Stimulated activated CD8-positive, alpha-beta memory T cell treated with anti-CD3 and anti-CD28 coated beads, Interleukin-2, amount 100 ng/mL, for 48 hours (primary cell): Measurements from ENCODE around the gene PNKP.
"Not testable (repeated sequence)": the region's sequence is repeated elsewhere in the genome, so short reads cannot be mapped to it uniquely, and the experiment has no call there.

Source experiments
- DNase-seq, 2 donors: peaks; one replicate each; pipeline ENCODE4 v3.0.0-alpha.2; 2020; ENCODE audit warnings: low read depth in 2 of 2

Gene PNKP

DNA sequence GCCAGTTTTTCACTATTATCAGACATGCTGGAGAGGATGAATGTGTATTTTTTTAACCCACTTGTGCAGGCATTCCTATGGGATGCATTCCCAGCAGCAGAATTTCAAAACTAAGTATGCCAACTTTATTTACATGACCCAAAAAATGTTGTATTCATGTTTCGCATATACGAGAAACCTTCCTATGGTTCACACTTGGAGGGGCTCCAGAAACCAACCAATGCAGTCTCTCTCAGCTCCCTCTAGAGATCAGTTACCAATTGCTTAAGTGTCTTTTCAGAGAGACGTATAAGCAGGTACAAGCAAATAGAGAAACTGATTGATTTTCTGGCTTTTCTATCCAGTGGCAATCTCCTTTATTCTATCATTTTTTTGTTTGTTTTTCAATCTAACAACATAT is 22.0 kb downstream of the PNKP start:
- DNase-seq, result no peak

DNA sequence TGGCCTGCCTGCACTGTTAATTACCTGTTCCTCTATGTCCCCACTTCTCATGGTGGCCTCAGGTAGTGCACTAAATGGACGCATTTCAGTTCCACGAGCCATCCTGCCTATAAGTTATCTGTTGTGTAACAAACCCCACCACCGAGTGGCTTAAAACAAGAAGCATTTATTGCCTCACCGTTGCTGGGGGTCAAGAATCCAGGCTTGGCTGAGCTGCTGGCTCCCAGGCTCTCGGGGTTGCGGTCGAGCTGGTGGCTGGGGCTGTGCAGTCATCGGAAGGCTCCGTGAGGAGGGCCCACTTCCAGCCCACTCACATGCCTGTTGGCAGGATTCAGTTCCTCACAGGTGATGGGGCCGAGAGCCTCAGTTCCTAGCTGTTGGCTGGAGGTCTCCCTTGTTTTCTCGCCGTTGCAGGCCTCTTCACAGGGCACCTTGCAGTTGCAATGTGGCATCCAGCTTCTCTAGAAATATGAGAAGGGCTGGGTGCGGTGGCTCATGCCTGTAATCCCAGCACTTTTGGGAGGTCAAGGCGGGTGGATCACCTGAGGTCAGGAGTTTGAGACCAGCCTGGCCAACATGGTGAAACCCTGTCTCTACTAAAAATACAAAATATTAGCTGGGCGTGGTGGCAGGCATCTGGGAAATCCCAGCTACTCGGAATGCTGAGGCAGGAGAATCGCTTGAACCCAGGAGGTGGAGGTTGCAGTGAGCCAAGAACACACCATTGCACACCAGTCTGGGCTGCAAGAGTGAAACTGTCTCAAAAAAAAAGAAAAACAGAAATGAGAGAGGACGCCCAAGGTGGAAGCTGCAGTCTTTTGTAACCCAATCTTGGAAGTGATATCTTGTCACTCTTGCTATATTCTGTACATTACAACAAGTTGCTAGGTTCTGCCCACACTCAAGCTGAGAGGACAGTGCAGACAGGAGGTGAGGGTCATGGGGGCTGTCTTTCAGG is 23.0 kb downstream of the PNKP start:
- no peak for DNase-seq

DNA sequence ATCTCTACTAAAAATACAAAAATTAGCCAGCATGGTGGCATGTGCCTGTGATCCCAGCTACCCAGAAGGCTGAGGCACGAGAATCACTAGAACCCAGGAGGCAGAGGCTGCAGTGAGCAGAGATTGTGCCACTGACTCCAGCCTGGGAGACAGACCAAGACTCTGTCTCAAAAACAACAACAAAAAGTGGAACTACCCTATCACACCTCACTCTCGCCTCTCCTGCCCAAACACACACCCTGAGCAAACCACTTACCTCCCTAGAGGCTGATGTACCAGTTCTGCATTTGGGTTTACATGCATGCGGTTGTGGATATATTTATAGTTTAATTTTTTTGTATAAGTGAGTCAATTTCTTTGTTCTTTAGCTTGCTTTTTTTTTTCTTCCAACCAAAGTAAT is 24.1 kb downstream of the PNKP start:
- DNase-seq, result no peak

DNA sequence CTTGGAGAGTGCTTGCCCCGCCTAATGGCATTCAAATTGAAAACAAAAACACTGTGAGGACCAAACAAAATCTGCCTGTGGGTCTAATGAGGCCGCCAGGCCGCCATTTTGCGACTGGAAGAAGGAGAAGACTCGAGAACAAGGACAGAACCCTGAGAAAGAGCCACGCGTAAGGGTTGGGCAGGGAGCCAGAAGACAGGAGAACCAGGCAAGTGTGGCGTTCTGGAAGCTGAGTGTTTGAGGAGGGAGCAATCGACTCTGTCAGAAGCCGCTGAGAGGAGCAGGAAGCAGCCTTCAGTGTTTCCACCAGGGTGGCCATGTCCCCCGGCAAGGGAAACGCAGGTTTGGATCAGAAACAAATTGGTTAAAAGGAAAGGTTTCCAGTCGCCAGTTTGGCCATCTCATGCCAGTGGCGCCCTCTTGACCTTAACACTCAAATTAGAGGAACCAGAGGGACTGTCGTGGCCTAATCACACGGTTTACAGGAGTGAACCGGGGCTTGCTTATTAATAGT is 26.6 kb downstream of the PNKP start:
- no peak for DNase-seq

DNA sequence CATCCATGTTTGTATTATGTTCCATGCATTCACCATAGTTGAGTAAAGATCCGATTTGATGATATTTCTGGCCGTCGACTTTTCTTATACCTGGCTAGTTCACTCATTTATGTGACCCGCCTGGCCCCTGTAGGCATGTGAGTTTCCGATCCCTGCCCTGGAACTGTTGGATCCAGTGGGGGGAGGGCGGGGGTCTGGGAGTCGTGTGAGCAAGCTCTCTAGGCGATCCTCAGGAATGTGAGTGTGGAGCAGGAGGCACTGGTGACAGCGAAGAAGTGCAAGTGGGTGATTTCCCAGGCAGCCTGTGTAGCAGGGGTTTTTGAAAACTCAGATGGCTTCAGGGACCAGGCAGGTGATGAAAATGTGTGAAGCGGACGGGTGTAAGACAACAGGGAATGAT is 27.1 kb downstream of the PNKP start:
- no peak for DNase-seq

DNA sequence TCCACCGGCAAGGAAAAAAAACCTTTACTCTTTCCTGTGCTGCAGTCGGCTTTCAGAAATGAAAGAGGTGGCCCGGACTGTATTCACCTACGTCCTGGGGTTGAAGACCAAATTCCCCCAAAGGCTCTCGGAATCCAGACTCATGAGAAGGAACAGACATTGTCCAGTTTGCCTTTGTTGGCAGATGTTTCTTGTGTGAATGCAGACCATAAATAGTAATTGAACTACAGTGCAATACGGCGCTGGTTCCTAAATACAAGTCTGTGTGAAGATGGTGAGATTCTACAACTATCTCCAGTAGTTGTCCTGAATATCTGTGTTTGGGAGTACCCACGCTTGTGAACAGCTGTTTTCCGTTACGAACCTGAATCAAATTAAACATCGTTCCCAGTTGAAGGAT is 27.7 kb downstream of the PNKP start:
- DNase-seq, result no peak

DNA sequence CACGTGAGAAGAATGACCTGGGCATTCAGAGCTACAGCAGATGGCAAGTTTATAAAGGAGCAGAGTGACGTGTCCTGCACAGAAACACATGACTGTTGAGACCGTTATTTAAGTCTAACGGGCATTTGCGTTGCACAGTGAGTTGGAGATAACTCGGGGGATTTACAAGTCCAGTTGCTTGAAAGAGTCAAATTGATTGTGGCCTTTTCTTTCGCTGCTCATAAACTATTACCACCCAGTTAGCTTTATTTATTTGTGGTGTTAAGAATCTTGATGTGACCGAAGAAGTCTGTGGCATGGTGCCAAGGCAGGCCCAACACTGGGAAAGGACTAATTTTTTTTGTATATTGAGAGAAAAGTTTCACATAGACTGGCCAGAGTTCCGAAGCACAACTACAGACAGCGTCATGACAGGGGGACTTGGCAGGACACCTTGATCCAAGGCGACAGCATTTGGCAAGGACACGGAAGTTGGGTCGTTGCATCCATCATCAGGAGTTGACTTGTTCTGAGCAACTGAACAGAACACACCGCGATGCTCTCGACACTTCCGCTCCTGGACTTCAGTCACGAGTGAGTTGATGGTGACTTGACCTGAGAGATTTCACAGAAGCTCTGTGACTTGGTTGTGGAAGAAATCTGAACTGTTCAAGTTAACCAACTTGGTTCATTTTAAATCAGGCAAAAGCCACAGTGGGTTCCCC is 28.3 kb downstream of the PNKP start:
- DNase-seq, result no peak

DNA sequence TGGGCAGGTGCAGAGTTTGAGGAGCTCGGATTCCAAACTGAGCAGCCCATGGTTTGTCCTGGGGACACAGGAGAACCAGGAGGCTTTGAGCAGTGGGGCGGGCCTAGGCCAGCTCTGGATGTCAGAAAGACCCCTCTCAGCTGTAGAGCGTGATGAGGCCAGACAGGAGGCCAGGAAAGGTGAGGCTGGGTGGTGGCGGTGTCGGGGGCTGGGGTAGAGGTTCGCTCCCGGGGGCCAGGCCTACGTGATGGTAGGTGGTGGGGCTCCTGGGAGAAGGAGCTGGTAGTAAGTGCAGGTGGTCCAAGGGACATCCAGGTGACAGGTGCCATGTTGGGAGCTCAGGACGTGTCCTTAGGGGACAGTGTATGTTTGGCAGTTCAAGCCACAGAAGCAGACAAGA is 30.0 kb downstream of the PNKP start:
- no peak for DNase-seq

DNA sequence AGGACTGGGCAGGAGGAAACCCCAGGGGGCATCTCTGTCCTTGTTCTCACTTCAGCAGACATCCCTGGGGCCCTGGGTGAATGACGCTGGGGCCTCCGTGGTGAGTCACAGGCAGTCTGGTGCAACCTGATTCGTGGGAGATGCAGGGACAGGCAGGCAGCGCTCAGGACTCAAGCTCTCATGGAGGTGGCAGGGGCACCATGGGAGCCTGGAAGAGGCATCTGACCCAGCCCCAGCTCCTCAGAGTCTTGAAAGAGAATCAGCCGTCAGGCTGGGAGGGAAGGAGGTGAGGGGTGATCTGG is 30.4 kb downstream of the PNKP start:
- DNase-seq, result no peak

DNA sequence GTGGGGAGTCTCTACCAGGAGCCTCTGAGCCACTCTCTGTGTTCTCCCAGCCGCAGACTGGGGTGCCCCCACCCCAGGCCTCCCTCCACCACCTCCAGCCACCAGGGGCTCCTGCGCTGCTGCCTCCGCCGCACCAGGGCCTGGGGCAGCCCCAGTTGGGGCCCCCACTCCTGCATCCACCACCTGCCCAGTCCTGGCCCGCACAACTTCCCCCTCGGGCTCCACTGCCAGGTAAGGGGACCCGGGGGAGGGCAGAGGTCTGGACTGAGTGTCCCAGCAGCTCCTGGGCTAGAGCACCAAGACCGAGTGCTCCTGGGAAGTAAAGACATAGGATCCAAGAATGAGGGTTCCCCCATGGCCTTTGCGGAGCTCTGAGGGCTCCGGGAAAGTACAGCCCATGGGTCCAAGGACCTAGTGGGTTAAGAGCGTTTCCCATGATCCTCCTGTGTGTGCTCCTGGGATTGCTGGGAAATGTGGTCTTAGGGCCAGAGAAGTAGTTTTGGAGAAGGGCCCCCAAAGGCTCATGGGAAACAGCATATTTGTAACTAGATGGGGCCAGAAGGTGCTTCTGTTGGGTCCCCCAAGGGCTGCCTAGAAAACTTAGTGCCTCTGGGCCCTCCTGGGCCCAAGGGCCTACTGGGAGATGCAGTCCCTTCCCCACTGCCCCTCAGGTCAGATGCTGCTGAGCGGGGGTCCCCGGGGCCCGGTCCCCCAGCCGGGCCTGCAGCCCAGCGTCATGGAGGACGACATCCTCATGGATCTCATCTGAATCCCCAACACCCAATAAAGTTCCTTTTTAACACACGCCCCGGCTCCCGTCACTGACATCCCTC is 31.0 kb downstream of the PNKP start:
- no peak for DNase-seq

DNA sequence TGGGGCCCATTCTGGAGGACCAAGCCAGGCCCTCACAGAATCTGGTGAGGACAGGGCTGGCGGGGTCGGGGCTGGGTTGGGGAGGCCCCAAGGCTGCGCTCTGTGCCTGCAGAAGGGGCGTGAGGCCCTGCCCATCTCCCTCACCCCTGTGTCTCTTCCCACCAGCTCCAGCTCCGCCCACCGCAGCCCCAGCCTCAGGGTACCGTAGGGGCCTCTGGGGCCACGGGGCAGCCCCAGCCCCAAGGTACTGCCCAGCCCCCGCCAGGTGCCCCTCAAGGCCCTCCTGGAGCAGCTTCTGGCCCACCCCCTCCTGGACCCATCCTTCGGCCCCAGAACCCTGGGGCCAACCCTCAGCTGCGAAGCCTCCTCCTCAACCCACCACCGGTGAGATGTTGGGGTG is 31.8 kb downstream of the PNKP start:
- no peak for DNase-seq

DNA sequence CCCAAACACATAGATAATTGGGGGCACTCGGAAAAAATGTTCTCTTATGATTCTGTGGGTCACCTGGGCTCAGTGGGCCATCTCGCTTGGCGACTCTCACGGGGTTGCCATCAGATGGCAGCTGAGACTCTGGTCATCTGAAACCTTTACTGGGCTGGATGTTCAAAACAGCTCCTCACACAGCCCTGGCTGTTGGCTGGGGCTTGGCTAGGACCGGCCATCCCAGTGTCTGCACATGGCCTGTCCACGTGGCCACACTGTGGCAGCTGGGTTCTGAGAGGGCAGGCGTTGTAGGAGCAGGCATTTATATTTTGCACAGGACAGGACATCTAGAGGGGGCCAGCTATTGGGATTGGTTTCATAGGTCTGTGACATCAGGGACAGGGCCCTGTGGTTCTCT is 33.8 kb downstream of the PNKP start:
- no peak for DNase-seq

DNA sequence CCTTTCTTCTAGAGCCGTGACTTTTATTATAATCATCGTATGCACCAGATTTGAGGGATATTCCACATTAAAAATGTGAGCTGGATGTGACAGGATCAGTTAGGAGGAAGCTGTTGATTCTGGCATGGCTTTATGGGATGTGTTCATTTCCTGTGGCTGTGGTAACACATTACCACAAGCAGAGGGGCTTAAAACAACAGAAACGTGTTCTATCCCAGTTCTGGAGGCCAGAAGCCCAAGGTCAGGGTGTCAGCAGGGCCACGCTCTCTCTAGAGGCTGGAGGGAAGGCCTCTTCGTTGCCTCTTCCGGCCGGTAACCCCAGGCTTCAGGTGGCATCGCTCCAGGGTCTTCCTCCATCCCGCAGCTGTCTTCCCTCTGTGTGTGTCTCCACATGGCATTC is 34.8 kb downstream of the PNKP start:
- no peak for DNase-seq

DNA sequence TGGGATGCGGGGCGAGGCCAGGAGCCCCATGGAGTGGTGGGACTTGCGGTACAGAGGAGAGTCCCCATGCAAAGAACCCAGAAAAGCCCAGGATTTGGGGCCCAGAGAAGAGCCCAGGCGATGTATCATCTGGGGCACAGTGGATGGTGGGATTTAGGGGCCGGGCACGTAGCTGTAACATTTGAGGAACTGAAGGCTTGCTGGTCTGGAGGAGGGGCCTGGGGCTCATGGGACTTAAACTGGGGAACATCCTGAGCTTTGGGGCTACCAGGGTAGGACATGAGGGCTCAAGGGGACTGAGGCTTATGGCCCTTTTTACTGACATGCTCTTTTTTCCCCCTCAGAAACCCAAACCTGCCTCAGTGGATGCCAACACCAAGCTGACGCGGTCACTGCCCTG is 35.8 kb downstream of the PNKP start:
- DNase-seq, result no peak

DNA sequence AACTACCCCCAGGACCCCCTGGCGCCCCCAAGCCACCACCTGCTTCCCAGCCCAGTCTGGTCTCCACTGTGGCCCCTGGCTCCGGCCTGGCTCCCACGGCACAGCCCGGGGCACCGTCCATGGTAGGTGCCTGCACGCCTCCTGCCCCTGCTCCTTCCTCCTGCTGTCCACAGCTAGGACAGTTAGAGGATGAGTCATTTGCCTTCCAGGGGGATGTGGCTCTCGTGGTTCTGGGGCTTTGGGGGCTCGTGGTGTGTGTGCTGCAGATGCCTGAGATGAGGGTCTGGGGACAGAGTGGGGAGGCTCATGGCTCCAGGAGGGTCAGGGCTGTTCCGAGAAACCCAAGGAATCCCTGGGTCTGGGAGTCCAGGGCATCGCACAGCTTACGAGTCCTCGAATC is 36.6 kb downstream of the PNKP start:
- no peak for DNase-seq

DNA sequence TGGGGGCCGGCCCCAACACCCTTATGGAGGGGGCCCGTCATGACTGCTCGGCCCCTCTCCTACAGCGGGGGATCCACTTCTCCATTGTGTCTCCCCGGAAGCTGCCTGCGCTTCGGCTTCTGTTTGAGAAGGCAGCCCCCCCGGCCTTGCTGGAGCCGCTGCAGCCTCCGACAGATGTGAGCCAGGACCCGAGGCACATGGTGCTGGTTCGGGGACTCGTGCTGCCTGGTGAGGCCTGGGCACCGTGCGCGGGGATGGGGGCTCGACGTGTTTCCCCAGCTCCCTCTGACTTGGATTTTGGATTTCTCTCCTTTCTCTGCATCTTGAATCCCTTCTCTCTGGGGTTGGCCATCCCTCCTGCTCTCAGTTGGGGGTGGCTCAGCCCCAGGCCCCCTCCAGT is 37.7 kb downstream of the PNKP start:
- no peak for DNase-seq

DNA sequence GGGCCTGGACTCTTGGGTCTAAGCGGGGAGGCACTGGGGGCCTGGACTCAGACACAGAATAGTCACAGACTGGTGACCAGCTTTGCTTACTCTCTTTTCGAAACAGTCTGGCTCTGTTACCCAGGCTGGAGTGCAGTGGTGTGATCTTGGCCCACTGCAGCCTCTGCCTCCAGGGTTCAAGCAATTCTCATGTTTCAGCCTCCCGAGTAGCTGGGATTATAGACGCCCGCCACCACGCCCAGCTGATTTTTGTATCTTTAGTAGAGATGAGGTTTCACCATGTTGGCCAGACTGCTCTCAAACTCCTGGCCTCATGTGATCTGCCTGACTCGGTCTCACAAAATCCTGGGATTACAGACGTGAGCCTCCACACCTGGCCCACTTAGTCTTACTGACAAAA is 38.2 kb downstream of the PNKP start:
- DNase-seq, result no peak

DNA sequence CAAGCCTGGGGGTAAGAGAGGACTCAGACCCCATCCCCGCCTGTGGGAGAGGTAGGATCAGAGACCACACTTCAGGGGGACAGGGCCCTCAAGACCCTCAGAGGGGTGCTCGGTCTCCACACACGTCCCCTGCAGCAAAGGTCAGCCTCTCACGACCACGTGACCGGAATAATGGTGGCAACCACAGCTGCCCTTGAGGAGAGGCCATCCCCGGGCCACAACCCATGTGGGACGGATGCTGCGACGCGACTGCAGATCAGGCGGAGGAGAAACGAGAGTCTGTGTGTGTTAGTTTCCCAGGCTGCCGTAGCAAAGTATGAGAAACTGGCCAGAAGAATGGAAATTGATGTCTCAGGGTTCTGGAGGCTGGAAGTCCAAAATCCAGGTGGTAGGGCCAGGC is 40.3 kb downstream of the PNKP start:
- DNase-seq, result no peak

DNA sequence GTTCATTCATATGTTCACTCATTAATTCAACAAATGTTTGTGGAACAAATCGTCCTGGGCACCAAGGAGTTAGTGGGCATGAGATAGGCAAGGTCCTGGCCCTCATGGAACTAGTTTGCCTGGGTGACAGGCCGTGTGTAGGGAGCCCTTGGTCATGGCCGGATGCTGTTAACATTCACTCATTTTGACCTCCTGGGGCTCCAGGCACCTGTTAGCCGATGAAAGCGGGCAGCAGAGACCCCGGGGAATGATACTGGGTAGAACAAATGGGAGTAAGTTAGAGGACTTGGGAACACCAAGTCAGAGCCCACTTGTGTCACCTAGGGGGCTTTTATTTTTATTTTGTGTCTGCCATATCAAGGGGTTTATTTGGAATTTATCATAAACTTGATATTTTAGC is 42.7 kb downstream of the PNKP start:
- DNase-seq, result no peak

DNA sequence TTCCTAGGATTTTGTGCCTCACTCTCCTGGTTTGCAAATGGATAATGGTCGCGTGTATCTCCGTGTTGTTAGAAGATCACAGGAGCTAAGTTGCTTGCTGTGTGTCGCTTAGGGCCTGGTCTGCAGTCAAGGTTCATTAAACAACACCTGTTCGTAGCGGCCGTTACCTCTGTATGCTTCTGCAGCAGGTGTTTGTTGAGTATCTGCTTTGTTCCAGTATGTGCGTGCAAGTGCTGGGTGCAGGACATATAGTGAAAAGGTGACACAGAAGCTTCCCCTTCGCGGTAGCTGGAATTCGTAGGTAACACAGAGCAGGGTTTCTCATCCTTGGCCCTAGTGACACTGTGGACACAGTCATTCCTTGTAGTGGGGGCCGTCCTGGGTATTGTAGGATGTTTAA is 43.9 kb downstream of the PNKP start:
- no peak for DNase-seq

DNA sequence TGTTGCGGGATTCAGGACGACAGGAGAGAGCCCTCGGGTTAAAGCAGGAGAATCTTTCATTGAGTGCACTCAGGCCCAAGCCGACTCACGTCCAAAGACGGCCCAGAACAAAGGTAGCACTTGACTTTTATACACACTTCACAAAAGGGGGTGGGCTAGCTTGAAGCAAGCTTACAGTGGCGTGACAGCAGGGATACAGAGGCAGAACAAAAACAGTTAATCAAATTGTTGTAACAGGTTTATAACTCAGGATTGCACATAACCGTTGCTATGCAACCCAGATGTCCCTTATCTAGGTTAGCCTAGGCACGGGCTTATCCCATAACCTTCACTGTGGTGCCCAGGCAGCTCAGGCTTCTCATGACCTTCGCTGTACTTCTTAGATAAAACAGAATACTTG is 47.3 kb downstream of the PNKP start:
- no peak for DNase-seq

DNA sequence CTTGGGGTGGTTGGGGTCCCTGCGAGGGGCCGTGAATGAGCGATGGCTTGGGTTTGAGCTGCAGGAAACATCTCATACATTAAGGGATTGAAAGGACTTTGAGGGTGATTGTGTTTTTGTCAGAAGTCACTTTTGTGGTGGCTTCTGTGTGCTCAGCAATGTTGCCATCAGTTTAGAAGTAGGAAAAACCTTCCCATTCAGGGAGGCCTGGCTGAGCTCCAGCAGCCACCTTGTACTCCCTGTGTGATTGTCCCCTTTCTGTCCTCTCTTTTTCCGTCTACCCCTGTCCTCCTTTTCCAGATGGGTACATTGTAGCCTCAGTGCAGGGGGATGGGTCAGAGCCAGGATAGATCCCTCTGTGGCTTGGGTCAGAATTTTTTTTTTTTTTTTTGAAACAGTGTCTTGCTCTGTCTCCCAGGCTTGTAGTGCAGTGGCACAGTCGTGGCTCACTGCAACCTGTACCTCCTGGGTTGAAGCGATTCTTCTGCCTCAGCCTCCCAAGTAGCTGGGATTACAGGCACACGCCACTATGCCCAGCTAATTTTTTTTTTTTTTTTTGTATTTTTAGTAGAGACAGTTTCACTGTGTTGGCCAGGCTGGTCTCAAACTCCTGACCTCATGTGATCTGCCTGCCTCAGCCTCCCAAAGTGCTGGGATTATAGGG is 47.8 kb downstream of the PNKP start:
- DNase-seq, result not testable (repeated sequence)
